Sigmoid colon (tissue), 4 donors: ENCODE data around the gene IL23A.

Source experiments
- CTCF ChIP-seq, 4 experiments: fragments of 450-650 bp in 3 of 4; fragments of 200-600 bp in 1 of 4; IDR thresholded peaks; one replicate each; pipeline ENCODE4 v1.5.1; 2016 to 2019; ENCODE audit warnings: antibody characterized with exemption in 4 of 4, mild to moderate bottlenecking in 3 of 4, moderate library complexity in 2 of 4
- EP300 ChIP-seq, 4 donors: sonication (generic); formaldehyde crosslinking; IDR thresholded peaks; one replicate each; pipeline ENCODE4 v1.6.1; 2017; ENCODE audit warnings: antibody characterized with exemption in 4 of 4
- POLR2A ChIP-seq, 2 donors: fragments of 450-650 bp; IDR thresholded peaks; one replicate each; pipeline ENCODE4 v1.6.1; 2016; ENCODE audit warnings: antibody characterized with exemption in 2 of 2, mild to moderate bottlenecking in 2 of 2, moderate library complexity in 2 of 2
- POLR2AphosphoS5 ChIP-seq, 4 donors: sonication (generic); formaldehyde crosslinking; IDR thresholded peaks; one replicate each; pipeline ENCODE4 v1.6.1; 2017; ENCODE audit warnings: antibody characterized with exemption in 4 of 4

- TF ChIP-seq CTCF (IDR thresholded peaks at IDR 0.05) (no peak), EP300 (IDR thresholded peaks at IDR 0.05) (no peak), POLR2AphosphoS5 (IDR thresholded peaks at IDR 0.05) (no peak), POLR2A (IDR thresholded peaks at IDR 0.05) (no peak)
Measured at GRCh38 chr12:56336361-56337167, 2.1 kb upstream of the IL23A start.
